HUDEP-2 (cell line): ENCODE data around the gene NCAM2.
A peak's percentile ranks its signal among the peaks of the same experiment; 100 is the strongest.

Experiments
- DNase-seq, 76 experiments: peaks; one replicate each; lab custom pipeline; 2025; ENCODE audit not compliant: unreplicated experiment in 76 of 76; lab: John Stamatoyannopoulos, UW

NCAM2 gene

GRCh38 chr21:20997636-20998455, at the start of gene NCAM2:
Gene NCAM2 (plus strand): TSS chr21:20998409.
- DNase-seq, result peak in 50 of 76 experiments; percentile 1 to 84 (median 41)

GRCh38 chr21:20949884-20950283, 48.3 kb upstream of the NCAM2 start:
- DNase-seq, result no peak

- DNase-seq, result no peak
These were observed 32.4 kb upstream of the NCAM2 start for GRCh38 chr21:20965816-20966215.

- DNase-seq, result no peak
These were observed 29.8 kb upstream of the NCAM2 start for GRCh38 chr21:20968391-20968790.

- DNase-seq, result no peak
These were observed 27.5 kb upstream of the NCAM2 start for GRCh38 chr21:20970691-20971090.

- DNase-seq, result peak in 20 of 76 experiments; percentile 3 to 69 (median 24)
These were observed 26.8 kb upstream of the NCAM2 start for GRCh38 chr21:20971296-20971921.

GRCh38 chr21:20994790-20995189, 3.4 kb upstream of the NCAM2 start:
- no peak for DNase-seq

- DNase-seq, result no peak
These were observed 1.5 kb upstream of the NCAM2 start for GRCh38 chr21:20996421-20997310.

GRCh38 chr21:20997311-20997635, 936 bp upstream of the NCAM2 start:
- no peak for DNase-seq

- DNase-seq, result peak in 4 of 76 experiments; percentile 2 to 64 (median 23)
These were observed 214 bp downstream of the NCAM2 start for GRCh38 chr21:20998456-20998789.

- DNase-seq, result no peak
These were observed 677 bp downstream of the NCAM2 start for GRCh38 chr21:20998886-20999285.

GRCh38 chr21:20999659-21000058, 1.4 kb downstream of the NCAM2 start:
- peak in 25 of 76 experiments; percentile 1 to 70 (median 17) for DNase-seq

GRCh38 chr21:21000591-21001175, 2.5 kb downstream of the NCAM2 start:
- no peak for DNase-seq

- no peak for DNase-seq
These were observed 3.4 kb downstream of the NCAM2 start for GRCh38 chr21:21001591-21002100.

GRCh38 chr21:21002153-21002552, 3.9 kb downstream of the NCAM2 start:
- no peak for DNase-seq

GRCh38 chr21:21003701-21004100, 5.5 kb downstream of the NCAM2 start:
- peak in 10 of 76 experiments; percentile 9 to 79 (median 49) for DNase-seq

- DNase-seq, result no peak
These were observed 9.4 kb downstream of the NCAM2 start for GRCh38 chr21:21007606-21008005.

- no peak for DNase-seq
These were observed 12.0 kb downstream of the NCAM2 start for GRCh38 chr21:21010228-21010627.

GRCh38 chr21:21010698-21011097, 12.5 kb downstream of the NCAM2 start:
- no peak for DNase-seq

GRCh38 chr21:21018821-21019220, 20.6 kb downstream of the NCAM2 start:
- DNase-seq, result no peak

GRCh38 chr21:21019681-21020080, 21.5 kb downstream of the NCAM2 start:
- DNase-seq, result no peak
